ENCODE results near the gene SENP3. TPM values are rescaled to one million over a fixed set of nuclear protein-coding genes. Genes with fewer than 3 reads are reported as not detected.

SENP3 gene
- total and polyA plus RNA-seq, 2 experiments from 2014 or later: 1.9 to 82.5 TPM

GRCh38 chr17:7552621-7553051, 9.1 kb upstream of the SENP3 start:
- no peaks in the 10 kb centered on the region for H3K36me3 ChIP-seq (ENCODE audit: low read depth)
- H3K4me1 ChIP-seq (ENCODE audit: insufficient read depth): no peaks in the 10 kb centered on the region
- H3K79me2 ChIP-seq (ENCODE audit: insufficient read depth): no peaks in the 10 kb centered on the region
- no peak overlapping the region for H3K4me2 ChIP-seq (ENCODE audit: unreplicated experiment)
- H3K27me3 ChIP-seq (replicated peaks; ENCODE audit: insufficient read depth): no peaks in the 10 kb centered on the region
- 91 to 92% methylated on average over 6 of the region's 6 CpGs for WGBS, 2 experiments (ENCODE audit: low coverage in 1 of 2, low lambda C conversion rate in 2 of 2, missing lambda C conversion rate in 2 of 2)
- H4K20me1 ChIP-seq (ENCODE audit: insufficient read depth): no peaks in the 10 kb centered on the region
- no peak for DNase-seq
- in situ Hi-C loops (cut with MboI): no loop called here
- H3K4me3 ChIP-seq: no peak overlapping the region
- TF ChIP-seq EZH2phosphoT487 (IDR thresholded peaks at IDR 0.05; ENCODE audit: insufficient read depth, low read depth) (no peak), EZH2 (IDR thresholded peaks at IDR 0.05; ENCODE audit: insufficient read depth, poor library complexity, severe bottlenecking) (no peak)
- H3K9me2 ChIP-seq (ENCODE audit: insufficient read depth): no peaks in the 10 kb centered on the region
- 0 out of 2 replicates have a peak, but pooled peaks cover 5% of the 10 kb centered on the region for H3F3A ChIP-seq (ENCODE audit: insufficient read depth)
- no peak overlapping the region for H3K9ac ChIP-seq
- H2AFZ ChIP-seq: no peak overlapping the region
- H3K27ac ChIP-seq: no peak overlapping the region
- no peaks in the 10 kb centered on the region for H3K9me3 ChIP-seq (ENCODE audit: low read depth)

DNA sequence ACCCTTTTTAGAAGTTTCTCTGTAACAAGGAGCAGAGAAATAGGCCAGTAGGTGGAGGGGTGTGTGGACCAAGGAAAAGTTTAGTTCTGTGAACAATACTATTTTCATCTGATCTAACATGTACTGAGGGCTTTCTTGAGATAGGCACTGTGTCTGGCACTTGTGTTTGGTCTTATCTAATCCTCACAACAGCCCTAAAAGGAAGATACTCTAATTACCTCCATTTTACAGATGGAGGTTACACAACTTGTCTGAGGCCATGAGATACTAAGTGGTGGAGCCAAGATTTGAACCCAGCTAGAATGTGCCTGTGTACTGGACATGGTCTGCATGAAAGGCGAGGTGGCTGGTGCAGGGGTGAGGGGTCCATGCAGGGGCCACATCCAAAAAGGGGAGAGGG, 8.4 kb upstream of the SENP3 start:
- Histone ChIP-seq H4K20me1 (ENCODE audit: insufficient read depth) (no peaks in the 10 kb centered on the region), H3K36me3 (ENCODE audit: low read depth) (no peaks in the 10 kb centered on the region), H3K9ac (no peak overlapping the region), H3K27me3 (replicated peaks; ENCODE audit: insufficient read depth) (no peaks in the 10 kb centered on the region), H3K79me2 (ENCODE audit: insufficient read depth) (no peaks in the 10 kb centered on the region), H3K4me1 (ENCODE audit: insufficient read depth) (peaks cover 6% of the 10 kb centered on the region), H3F3A (ENCODE audit: insufficient read depth) (0 out of 2 replicates have a peak, but pooled peaks cover 5% of the 10 kb centered on the region), H3K4me2 (ENCODE audit: unreplicated experiment) (no peak overlapping the region), H3K9me2 (ENCODE audit: insufficient read depth) (no peaks in the 10 kb centered on the region), H3K9me3 (ENCODE audit: low read depth) (no peaks in the 10 kb centered on the region), H3K4me3 (no peak overlapping the region), H2AFZ (no peak overlapping the region), H3K27ac (no peak overlapping the region)
- no peak for DNase-seq
- TF ChIP-seq EZH2phosphoT487 (IDR thresholded peaks at IDR 0.05; ENCODE audit: insufficient read depth, low read depth) (no peak), EZH2 (IDR thresholded peaks at IDR 0.05; ENCODE audit: insufficient read depth, poor library complexity, severe bottlenecking) (no peak)
- 96 to 100% methylated on average over 1 of the region's 1 CpG for WGBS, 2 experiments (ENCODE audit: low coverage in 1 of 2, low lambda C conversion rate in 2 of 2, missing lambda C conversion rate in 2 of 2)
- in situ Hi-C loops (cut with MboI): no loop called here

- H3K4me2 ChIP-seq (ENCODE audit: unreplicated experiment): no peak overlapping the region
- H3K4me1 ChIP-seq (ENCODE audit: insufficient read depth): peaks cover 11% of the 10 kb centered on the region
- H3K9ac ChIP-seq: no peak overlapping the region
- no peaks in the 10 kb centered on the region for H4K20me1 ChIP-seq (ENCODE audit: insufficient read depth)
- H3K27ac ChIP-seq: no peak overlapping the region
- WGBS, 2 experiments (ENCODE audit: low coverage in 1 of 2, low lambda C conversion rate in 2 of 2, missing lambda C conversion rate in 2 of 2): 45% methylated on average over 10 of the region's 10 CpGs
- TF ChIP-seq EZH2phosphoT487 (IDR thresholded peaks at IDR 0.05; ENCODE audit: insufficient read depth, low read depth) (no peak), EZH2 (IDR thresholded peaks at IDR 0.05; ENCODE audit: insufficient read depth, poor library complexity, severe bottlenecking) (no peak)
- no peaks in the 10 kb centered on the region for H3K36me3 ChIP-seq (ENCODE audit: low read depth)
- no peak for DNase-seq
- 0 out of 2 replicates have a peak, but pooled peaks cover 4% of the 10 kb centered on the region for H3K79me2 ChIP-seq (ENCODE audit: insufficient read depth)
- H3K9me2 ChIP-seq (ENCODE audit: insufficient read depth): no peaks in the 10 kb centered on the region
- no peaks in the 10 kb centered on the region for H3K27me3 ChIP-seq (replicated peaks; ENCODE audit: insufficient read depth)
- H3F3A ChIP-seq (ENCODE audit: insufficient read depth): no peaks in the 10 kb centered on the region
- no peaks in the 10 kb centered on the region for H3K9me3 ChIP-seq (ENCODE audit: low read depth)
- in situ Hi-C loops (cut with MboI): no loop called here
- no peak overlapping the region for H3K4me3 ChIP-seq
- H2AFZ ChIP-seq: no peak overlapping the region
Measured at GRCh38 chr17:7555320-7555948, 6.3 kb upstream of the SENP3 start.

DNA sequence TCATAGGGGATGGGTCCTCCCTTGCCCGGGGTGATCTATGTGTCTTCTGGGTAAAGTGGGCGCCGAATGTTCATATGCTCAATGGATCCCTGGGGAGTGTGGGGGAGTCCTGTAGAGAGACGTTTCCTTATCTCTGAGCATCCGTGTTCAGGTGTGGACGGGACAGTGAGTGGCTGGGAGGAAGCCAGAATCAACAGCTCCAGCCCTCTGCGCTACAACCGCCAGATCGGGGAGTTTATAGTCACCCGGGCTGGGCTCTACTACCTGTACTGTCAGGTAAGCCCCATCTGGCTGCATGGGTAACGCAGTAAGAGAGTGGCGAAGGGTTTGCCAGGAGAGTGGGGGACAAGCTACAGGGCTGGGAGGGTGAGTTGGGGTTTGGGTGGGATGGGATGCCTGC, 5.1 kb upstream of the SENP3 start:
- Histone ChIP-seq H3K36me3 (ENCODE audit: low read depth) (no peaks in the 10 kb centered on the region), H3F3A (ENCODE audit: insufficient read depth) (no peaks in the 10 kb centered on the region), H2AFZ (no peak overlapping the region)

More for the DNA sequence above, 5.1 kb upstream of the SENP3 start:
- TF ChIP-seq EZH2phosphoT487 (IDR thresholded peaks at IDR 0.05; ENCODE audit: insufficient read depth, low read depth) (no peak), EZH2 (IDR thresholded peaks at IDR 0.05; ENCODE audit: insufficient read depth, poor library complexity, severe bottlenecking) (no peak)
- no peaks in the 10 kb centered on the region for H3K27me3 ChIP-seq (replicated peaks; ENCODE audit: insufficient read depth)
- peaks cover 15% of the 10 kb centered on the region for H3K4me1 ChIP-seq (ENCODE audit: insufficient read depth)
- no peaks in the 10 kb centered on the region for H3K9me3 ChIP-seq (ENCODE audit: low read depth)
- no peaks in the 10 kb centered on the region for H4K20me1 ChIP-seq (ENCODE audit: insufficient read depth)
- no peak overlapping the region for H3K27ac ChIP-seq
- WGBS, 2 experiments (ENCODE audit: low coverage in 1 of 2, low lambda C conversion rate in 2 of 2, missing lambda C conversion rate in 2 of 2): 90% methylated on average over 12 of the region's 12 CpGs
- no peaks in the 10 kb centered on the region for H3K9me2 ChIP-seq (ENCODE audit: insufficient read depth)
- DNase-seq: no peak
- H3K9ac ChIP-seq: no peak overlapping the region
- 0 out of 2 replicates have a peak, but pooled peaks cover 4% of the 10 kb centered on the region for H3K79me2 ChIP-seq (ENCODE audit: insufficient read depth)
- no peak overlapping the region for H3K4me3 ChIP-seq
- in situ Hi-C loops (cut with MboI): no loop called here
- H3K4me2 ChIP-seq (ENCODE audit: unreplicated experiment): no peak overlapping the region
